ENCODE data around the gene FIBCD1.

FIBCD1 gene

DNA sequence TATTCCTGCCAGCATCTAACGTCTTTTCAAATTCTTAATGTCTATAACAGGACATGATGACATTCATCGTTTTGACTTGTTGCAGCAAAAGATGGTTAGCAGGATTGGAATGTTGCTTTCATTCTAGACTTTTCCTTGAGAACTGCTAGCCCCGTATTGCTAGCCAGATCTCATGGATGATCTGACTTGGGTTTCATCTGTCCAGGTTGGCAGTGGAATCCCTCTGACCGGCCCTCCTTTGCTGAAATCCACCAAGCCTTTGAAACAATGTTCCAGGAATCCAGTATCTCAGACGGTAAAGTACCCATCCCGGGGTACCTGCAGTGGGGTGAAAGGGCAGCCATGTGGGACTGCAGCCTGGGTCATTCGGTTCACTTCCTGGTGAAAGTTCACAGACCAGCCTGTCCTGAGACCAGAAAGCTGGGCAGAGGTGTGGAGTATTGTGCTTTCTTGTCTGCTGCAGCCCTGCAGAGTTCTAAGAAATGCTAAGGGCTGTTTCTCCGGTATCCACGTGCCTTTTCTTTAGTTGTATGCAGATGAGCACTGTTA is 59.1 kb downstream of the FIBCD1 start:
- DNase-seq (ENCODE audit: low spot score), result no peak

DNA sequence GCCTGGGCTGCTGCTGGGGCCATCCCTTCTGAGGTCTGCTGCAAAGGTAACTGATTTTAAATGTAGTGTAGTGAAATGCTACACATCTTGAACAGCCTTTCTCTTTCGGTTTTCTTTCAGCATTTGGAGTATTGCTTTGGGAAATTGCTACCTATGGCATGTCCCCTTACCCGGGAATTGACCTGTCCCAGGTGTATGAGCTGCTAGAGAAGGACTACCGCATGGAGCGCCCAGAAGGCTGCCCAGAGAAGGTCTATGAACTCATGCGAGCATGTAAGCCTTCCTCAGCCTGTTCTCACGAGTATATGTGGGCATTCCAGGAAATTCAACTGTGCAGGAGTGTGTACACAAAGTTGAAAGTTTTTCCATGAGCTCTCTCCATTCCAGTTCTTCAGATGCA is 60.8 kb downstream of the FIBCD1 start:
- no peak for DNase-seq (ENCODE audit: low spot score)

DNA sequence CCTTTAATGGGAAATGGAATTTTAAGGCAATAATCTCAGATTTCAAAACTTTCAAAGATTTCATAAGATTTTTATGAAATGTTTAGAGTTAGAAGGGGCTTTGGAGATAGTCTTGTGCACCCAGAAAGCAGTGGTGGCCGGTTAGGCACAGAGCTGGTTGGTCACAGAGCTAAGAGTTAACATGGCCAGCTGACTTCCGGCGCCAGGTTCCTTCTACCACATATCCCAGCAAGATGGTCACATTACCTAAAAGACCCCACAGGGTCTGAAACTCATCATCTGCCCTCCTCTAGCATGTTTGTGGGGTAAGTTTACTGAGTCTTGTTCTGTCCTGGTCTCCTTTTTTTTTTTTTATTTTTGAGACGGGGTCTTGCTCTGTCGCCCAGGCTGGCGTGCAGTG is 61.7 kb downstream of the FIBCD1 start:
- no peak for DNase-seq (ENCODE audit: low spot score)

DNA sequence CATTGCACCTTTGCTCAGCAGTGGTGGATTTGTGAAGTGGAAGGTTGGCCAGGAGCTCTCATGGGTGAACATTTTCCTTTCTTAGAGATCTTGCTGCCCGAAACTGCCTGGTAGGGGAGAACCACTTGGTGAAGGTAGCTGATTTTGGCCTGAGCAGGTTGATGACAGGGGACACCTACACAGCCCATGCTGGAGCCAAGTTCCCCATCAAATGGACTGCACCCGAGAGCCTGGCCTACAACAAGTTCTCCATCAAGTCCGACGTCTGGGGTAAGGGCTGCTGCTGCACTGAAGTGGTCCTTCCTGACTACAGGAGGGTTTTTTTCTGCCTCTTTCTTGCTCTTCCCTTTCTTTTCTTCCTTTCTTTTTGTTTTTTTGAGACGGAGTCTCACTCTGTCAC is 64.3 kb downstream of the FIBCD1 start:
- DNase-seq (ENCODE audit: low spot score), result no peak

DNA sequence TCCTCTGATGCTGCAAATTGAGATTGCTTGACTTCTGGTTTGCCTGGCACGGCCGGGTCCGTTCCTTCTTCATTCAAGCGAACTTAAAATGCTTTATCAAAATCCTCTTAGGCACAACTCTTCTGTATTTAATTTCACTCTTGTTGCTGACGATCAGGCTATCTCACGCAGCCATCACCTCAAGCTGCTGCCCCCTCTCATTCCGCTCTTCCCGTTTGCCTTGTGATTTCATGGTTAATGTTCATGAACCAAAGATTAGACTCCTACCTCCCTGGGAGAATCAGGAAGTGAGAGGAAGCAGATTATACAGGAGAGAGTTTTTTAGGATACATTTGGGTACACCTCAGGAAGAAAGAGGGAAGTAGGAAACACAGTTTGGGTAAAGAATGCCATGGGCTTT is 65.1 kb downstream of the FIBCD1 start:
- no peak for DNase-seq (ENCODE audit: low spot score)

DNA sequence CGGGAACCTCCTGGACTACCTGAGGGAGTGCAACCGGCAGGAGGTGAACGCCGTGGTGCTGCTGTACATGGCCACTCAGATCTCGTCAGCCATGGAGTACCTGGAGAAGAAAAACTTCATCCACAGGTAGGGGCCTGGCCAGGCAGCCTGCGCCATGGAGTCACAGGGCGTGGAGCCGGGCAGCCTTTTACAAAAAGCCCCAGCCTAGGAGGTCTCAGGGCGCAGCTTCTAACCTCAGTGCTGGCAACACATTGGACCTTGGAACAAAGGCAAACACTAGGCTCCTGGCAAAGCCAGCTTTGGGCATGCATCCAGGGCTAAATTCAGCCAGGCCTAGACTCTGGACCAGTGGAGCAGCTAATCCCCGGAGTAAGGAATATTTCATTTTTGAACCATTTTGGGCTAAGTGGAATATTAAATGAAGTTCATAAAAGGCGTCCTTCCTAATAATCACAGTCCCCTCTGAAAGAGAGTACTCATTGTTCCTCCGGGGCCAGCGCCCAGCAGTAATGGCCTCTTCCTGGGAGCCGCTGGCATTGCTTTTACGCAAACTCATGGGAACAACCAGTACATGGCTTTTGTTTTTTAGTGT is 66.0 kb downstream of the FIBCD1 start:
- peak; percentile 89 for DNase-seq (ENCODE audit: low spot score)

DNA sequence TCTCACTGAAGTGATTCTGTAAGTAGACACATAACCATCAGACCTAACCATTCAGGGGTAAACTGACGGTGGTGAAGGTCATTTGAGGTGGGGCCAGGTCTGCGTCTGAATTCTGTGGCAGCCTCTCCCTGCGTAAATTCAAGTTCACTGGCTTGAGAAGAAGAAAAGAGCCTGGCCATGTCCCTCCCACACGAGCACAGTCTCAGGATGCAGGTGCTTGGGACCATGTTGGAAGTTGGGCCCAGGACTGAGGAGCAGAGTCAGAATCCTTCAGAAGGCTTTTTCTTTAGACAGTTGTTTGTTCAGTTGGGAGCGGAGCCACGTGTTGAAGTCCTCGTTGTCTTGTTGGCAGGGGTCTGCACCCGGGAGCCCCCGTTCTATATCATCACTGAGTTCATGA is 66.5 kb downstream of the FIBCD1 start:
- no peak for DNase-seq (ENCODE audit: low spot score)

DNA sequence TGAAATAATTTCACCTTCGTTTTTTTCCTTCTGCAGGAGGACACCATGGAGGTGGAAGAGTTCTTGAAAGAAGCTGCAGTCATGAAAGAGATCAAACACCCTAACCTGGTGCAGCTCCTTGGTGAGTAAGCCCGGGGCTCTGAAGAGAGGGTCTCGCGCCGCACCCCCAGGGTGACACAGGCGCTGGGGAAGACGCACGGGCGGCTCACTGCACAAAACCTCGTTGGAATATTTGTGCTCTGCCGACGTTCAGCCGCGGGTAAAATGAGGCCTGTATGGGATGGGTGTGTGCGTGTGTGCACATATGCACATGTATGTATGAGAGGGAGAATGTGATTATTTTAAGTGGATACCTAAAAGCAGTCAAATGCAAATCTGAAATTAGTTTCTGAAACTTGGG is 67.0 kb downstream of the FIBCD1 start:
- no peak for DNase-seq (ENCODE audit: low spot score)

DNA sequence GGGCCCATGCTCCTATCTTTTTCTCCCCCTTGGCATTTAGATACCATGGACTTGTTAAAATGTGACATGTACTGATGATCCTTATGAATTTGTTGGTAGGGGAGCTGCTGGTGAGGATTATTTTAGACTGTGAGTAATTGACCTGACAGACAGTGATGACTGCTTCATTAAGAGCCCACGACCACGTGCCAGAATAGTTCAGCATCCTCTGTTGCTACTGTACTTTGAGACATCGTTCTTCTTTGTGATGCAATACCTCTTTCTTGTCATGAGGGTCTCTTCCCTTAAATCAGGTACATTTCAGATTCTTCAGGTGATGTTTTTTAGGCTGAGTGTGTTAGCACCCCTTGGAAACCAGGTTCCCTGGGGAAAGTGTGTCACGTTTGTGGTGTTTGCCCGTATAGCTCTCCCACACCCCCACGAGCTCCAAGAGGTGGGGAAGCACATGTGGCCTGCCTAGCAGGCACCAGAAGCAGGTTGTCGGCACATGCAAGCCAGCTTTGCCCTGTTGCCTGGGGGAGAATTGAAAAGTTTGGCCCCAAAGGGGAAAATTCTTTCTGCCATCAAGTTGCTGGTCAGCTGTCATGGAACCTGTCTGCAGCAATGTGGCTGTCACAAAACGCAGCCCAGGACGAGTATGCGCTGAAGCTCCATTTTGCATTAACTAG is 67.5 kb downstream of the FIBCD1 start:
- no peak for DNase-seq (ENCODE audit: low spot score)

DNA sequence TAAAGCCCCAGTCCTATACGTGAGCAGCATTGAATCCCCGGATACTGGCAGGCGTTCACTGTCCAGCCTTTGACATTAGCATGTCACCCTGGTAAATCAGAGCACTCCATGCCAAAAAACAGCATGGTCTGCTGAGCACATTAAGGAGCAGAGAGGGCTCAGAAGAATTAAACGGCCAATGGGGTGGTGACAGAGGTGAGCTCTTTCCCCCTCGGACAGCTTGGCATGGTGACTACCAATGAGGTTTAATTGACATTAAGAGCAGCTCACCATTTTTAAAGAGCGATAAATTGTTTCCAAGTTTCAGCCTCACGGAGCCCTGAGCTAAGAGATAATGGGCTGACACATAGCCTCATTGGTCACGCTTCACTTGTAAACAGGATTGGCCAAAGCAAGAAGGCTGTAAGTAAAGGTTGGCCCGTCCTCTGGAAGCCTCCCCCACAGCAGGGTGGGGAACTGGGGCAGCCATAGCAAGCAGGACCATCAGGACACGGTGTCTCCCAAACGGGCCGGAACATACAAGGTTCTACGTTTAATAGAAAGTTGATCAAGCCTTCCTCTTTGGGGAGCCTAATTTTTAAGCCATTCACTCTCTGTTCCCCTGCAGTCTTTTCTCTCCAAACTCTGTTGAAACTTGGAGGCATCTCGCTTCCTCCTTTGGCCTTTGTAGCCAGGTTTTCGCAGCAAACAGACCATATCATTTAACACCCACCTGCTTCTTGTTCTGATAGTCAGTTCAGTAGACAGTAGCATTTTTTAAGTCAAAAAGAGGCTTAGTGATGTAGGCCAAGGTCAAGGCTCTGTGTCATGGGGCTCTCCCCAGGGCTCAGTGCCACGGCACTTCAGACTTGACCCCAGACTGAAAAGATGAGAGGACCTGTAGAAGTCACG is 68.3 kb downstream of the FIBCD1 start:
- no peak for DNase-seq (ENCODE audit: low spot score)

DNA sequence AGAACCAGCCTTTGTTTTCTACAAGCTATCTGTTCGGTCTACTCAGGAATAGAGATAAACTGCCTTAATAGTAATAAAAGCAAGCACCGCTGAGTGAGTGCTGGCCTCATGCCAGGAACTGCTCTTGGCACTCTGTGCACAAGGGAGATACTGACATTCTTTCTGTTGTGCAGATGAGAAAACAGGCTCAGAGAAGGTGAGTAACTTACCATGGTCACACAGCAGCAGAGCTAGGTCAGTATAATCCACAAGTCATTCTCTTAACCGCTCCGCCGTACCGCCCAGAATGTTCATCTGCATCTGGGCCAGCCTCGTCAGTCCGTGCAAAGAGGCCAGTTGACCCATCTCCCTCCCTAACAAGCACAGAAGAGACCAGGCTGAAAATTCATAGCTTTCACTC is 69.8 kb downstream of the FIBCD1 start:
- no peak for DNase-seq (ENCODE audit: low spot score)

DNA sequence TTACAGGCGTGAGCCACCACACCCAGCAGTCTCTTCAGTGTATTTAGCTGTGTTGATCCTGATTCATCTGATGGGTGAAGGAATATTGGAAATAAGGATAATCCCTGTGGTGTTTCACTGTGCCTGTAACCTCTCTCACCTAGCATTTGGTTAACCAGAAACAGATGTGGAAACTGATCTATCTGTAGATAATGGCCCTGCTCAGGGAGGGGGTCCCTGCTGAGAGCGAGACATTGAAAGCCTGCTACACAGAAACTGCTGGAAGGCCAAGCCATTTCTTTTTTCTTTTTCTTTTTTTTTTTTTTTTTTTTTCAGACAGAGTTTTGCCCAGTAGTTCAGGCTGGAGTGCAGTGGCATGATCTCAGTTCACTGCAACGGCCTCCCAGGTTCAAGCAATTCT is 70.8 kb downstream of the FIBCD1 start:
- no peak for DNase-seq (ENCODE audit: low spot score)

DNA sequence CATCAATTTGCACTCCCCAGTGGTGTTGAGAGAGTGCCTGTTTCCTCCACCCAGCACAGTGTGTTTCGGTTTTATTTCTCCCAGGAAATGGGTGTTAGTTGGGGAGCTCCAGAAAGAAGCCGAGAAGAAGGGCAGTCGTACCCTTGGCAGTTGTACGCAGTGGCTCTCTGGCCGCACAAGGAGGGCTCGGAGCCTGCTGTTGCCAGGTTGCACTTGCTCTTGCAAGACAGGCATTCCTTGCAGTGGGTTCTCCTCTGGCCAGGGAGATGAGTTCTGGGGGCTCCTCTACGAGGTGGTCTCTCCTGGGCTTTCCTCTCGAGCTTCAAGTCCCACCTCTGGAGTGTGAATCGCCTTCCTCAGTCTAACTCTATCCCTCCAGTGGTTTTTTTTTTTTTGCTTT is 71.5 kb downstream of the FIBCD1 start:
- no peak for DNase-seq (ENCODE audit: low spot score)

DNA sequence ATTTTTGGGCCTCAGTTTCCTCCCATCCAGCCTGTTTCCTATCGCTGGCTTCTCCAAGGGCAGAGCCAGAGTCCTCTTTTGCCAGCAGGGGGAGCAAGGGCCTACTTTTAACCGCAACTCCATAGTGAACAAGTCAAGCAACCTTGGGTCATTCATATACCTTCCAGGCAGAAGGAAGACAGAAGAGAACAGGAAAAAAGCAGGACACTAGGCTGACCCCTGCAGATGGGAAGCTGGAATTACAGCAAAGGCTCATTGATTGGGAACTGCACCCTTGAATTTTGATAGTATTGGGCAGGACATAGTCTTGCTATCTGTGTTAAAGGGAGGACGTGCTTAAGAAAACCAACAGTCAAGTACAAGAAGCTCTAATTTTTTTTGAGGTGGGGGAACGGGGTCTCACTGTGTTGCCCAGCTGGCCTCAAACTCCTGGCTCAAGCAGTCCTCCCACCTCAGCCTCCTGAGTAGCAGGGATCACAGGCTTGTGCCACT is 72.5 kb downstream of the FIBCD1 start:
- peak; percentile 79 for DNase-seq (ENCODE audit: low spot score)

DNA sequence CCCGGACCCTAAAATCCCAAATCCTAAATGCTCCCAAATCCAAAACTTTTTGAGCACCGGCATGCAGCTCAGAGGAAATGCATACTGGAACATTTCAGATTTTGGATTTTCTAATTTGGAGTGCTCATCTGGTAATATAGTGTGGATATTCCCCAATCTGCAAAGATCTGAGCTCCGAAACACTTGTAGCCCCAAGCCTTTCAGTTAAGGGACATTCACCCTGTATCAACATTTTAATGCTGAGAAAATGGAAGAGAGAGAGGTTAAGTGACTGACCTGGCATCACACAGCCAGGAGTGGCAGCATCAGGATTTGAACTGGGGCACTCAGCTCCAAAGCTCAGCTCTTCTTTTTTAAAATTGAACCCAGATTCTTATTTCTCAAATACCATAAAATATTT is 73.1 kb downstream of the FIBCD1 start:
- DNase-seq (ENCODE audit: low spot score), result no peak

DNA sequence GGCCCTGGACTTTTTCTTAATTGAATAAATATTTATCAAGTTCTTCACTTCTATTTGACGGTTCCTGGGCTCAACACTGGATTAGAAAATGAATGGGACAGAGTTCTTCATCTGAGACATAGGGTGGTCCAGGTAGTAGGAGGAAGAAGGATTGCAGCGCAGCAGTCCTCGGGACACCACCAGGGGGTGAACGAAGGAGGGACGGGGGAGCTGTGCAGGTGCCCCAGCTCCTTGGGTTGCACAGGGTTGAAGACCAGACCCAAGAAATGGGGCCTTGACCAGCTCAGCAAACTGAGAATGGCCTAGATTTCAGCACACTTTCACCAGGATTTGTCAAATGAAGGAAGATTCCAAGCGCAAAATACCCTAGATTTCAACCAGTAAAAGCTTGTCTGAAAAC is 74.5 kb downstream of the FIBCD1 start:
- no peak for DNase-seq (ENCODE audit: low spot score)

DNA sequence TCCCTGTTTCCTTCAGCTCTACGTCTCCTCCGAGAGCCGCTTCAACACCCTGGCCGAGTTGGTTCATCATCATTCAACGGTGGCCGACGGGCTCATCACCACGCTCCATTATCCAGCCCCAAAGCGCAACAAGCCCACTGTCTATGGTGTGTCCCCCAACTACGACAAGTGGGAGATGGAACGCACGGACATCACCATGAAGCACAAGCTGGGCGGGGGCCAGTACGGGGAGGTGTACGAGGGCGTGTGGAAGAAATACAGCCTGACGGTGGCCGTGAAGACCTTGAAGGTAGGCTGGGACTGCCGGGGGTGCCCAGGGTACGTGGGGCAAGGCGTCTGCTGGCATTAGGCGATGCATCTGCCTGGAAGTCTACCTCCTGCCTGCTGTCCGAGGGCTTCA is 76.3 kb downstream of the FIBCD1 start:
- no peak for DNase-seq (ENCODE audit: low spot score)

DNA sequence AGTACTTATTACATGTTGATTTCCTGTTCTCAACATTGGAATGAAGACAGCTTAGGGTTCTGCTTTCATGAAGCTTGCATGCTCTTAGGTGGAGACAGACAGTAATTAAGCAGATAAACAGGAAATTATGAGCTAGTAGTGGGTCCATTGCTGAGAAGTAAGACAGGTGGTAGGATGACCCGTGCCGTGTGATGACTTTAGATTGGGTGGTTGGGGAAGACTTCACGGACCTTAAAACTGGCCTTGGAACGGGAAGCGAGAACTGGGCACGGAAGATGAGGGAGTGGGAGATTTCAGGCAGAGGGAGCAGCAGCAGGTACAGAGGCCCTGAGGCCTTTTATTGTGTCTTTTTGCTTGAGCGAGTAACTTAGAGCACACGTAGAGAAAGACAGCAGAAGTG is 76.8 kb downstream of the FIBCD1 start:
- DNase-seq (ENCODE audit: low spot score), result no peak

DNA sequence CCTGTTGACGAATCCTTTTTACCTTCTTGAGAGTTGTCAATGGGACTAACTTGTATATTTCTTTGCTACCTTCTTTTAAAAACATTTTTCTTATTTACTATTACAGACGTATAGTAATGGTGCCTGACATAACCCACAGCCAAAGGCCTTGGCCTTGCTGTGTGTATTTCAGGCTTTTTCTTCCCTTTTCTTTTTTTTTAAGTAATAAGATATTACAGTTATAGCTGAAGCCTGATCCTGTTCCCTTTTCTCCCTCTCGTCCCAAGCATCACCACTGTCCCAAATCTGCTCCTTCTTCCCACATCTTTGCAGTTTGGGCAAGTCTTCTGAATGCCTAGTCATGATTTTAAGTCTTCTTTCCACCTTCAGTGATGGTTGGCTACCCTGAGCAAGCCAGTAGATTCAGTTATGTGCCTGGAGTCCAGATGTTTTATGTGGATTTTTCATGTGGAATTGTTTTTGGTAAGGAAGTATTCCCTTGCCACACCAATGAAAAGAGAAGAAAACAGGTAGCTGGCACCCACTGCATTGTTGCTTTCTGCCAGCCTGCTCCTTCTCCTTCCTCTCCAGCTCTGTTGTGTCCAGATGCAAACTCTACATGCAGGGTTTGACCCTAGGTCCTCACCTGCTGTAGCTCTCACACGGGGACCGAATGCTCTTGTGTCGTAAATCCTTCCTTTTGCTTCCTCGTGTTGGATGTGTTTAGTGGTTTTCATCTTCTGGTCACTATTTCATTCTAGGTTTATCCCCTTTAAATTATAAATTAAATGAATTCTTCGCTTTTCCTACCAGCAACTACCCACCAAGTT is 77.5 kb downstream of the FIBCD1 start:
- no peak for DNase-seq (ENCODE audit: low spot score)

DNA sequence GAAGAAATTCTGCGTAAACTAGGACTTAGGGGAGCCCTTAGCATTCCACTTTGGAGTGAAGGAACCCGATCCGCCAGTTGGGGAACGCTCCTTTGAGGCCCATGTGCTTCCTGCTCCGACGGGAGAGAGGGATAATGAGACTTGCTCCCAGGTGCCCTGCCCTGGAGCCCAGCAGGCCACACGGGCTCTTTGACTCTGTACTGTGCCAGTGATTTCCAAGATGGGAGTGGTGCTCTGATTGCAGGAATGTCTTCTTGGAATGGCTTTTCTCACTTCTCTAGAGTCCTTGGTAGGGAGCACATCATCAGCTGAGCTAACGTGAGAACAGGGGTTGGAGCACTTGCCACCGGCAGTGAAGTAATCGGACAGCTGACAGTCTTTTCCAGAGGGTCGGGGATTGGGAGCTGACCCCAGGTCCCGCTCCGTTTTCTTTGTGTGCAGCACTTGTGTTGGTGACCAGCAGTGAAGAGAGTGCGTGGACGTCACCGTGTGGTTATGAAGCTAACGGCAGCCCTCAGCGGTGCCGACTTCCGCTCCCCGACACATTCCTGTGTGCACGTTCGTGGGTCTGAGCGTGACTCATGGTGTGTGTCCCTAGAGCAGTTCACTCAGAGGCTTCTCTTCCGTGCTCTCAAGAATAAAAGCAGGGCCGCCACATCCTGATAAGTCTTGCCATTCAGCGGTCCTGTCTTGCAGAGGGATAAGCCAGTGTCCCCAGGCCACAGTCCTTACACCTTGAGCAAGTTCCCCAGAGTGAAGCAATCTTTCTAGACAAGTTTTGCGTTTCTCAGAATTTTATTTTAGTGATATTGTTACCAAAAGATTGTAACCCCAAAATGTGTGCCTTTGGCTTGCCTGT is 78.4 kb downstream of the FIBCD1 start:
- DNase-seq (ENCODE audit: low spot score), result no peak
